ENCODE results near the gene P2RY8. TPM values are rescaled to one million over a fixed set of nuclear protein-coding genes. Genes with fewer than 3 reads are reported as not detected.
A peak's percentile ranks its signal among the peaks of the same experiment; 100 is the strongest.

The P2RY8 gene
- total RNA-seq, 1 experiment from 2014 or later, result 0.44 TPM

- intact Hi-C loops (cut with micrococcal nuclease), result loop anchor here (5.0 to 10.0 kb wide), 5 partner anchors 128 to 1173 kb away; no protein-coding TSS in a partner anchor
- CTCF ChIA-PET, result no interaction called here
- H2AFZ ChIP-seq (ENCODE audit: low read depth, low read length, poor library complexity, severe bottlenecking), result no peak overlapping the region
- no peak overlapping the region for H3K4me3 ChIP-seq (replicated peaks in 1 of 2; ENCODE audit: low read depth in 1 of 2, low read length in 2 of 2)
- 0 out of 2 replicates have a peak, but pooled peaks cover 2% of the 10 kb centered on the region for H3K27me3 ChIP-seq (ENCODE audit: insufficient read depth, low read length)
- no TSS peak for BruUV-seq (replicated peaks)
- RAD21 ChIA-PET (ENCODE audit: low non-redundant PET in 1 of 2, low total read pairs in 2 of 2, uncharacterized antibody in 2 of 2, unreplicated experiment in 2 of 2), result no interaction called here
- peaks cover 0 to 3% of the 10 kb centered on the region in 2 experiments; a peak in 1 of 4 replicates for H3K36me3 ChIP-seq (ENCODE audit: control insufficient read depth in 1 of 2, insufficient read depth in 2 of 2, low read length in 2 of 2)
- DNase-seq (ENCODE audit: low read depth, low spot score), result peak; percentile 36
- TF ChIP-seq, protein P1, sequence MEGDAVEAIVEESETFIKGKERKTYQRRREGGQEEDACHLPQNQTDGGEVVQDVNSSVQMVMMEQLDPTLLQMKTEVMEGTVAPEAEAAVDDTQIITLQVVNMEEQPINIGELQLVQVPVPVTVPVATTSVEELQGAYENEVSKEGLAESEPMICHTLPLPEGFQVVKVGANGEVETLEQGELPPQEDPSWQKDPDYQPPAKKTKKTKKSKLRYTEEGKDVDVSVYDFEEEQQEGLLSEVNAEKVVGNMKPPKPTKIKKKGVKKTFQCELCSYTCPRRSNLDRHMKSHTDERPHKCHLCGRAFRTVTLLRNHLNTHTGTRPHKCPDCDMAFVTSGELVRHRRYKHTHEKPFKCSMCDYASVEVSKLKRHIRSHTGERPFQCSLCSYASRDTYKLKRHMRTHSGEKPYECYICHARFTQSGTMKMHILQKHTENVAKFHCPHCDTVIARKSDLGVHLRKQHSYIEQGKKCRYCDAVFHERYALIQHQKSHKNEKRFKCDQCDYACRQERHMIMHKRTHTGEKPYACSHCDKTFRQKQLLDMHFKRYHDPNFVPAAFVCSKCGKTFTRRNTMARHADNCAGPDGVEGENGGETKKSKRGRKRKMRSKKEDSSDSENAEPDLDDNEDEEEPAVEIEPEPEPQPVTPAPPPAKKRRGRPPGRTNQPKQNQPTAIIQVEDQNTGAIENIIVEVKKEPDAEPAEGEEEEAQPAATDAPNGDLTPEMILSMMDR (IDR thresholded peaks at IDR 0.05 in 2 of 3, conservative IDR thresholded peaks at IDR 0.05 in 1 of 3; ENCODE audit: borderline replicate concordance in 1 of 3, insufficient read depth in 1 of 3, low read depth in 2 of 3, low read length in 2 of 3), result peak in 2 of 3 experiments; percentile 71 to 86; a peak in 4 of 6 replicates
- TF ChIP-seq RAD21 (IDR thresholded peaks at IDR 0.05; ENCODE audit: low read depth), result no peak
- no peak overlapping the region; the same call in 1 of the 2 replicates for H3K4me2 ChIP-seq (ENCODE audit: low read length)
- H3K4me1 ChIP-seq (ENCODE audit: control insufficient read depth in 1 of 2, insufficient read depth in 2 of 2, low read length in 2 of 2), result peaks cover 0 to 8% of the 10 kb centered on the region in 2 experiments; a peak in 1 of 4 replicates
- ATAC-seq, result peak; percentile 41
- H3K27ac ChIP-seq (ENCODE audit: low read depth, low read length), result no peak overlapping the region
- no peak overlapping the region for H3K9ac ChIP-seq (ENCODE audit: low read length)
- no peaks in the 10 kb centered on the region; a peak in 1 of 4 replicates for H3K9me3 ChIP-seq (ENCODE audit: control insufficient read depth in 1 of 2, insufficient read depth in 1 of 2, low read depth in 1 of 2, low read length in 2 of 2)
- no peaks in the 10 kb centered on the region for H4K20me1 ChIP-seq (ENCODE audit: insufficient read depth)
- POLR2A ChIA-PET, result no interaction called here
- H3K79me2 ChIP-seq (ENCODE audit: insufficient read depth, low read length), result peaks cover 35% of the 10 kb centered on the region
- H3K9me2 ChIP-seq (ENCODE audit: insufficient read depth), result no peaks in the 10 kb centered on the region
Measured at GRCh38 chrX:1453951-1454785, 82.8 kb downstream of the P2RY8 start.

GRCh38 chrX:1453395-1453783, 83.6 kb downstream of the P2RY8 start:
- RAD21 ChIA-PET (ENCODE audit: low non-redundant PET in 1 of 2, low total read pairs in 2 of 2, uncharacterized antibody in 2 of 2, unreplicated experiment in 2 of 2), result no interaction called here
- no peaks in the 10 kb centered on the region; a peak in 1 of 4 replicates for H3K9me3 ChIP-seq (ENCODE audit: control insufficient read depth in 1 of 2, insufficient read depth in 1 of 2, low read depth in 1 of 2, low read length in 2 of 2)
- peaks cover 0 to 8% of the 10 kb centered on the region in 2 experiments; a peak in 1 of 4 replicates for H3K4me1 ChIP-seq (ENCODE audit: control insufficient read depth in 1 of 2, insufficient read depth in 2 of 2, low read length in 2 of 2)
- peak overlapping the region; percentile 66; the same call in 1 of the 2 replicates for H3K27ac ChIP-seq (ENCODE audit: low read depth, low read length)
- H3K9me2 ChIP-seq (ENCODE audit: insufficient read depth), result no peaks in the 10 kb centered on the region
- TF ChIP-seq ELF1 (IDR thresholded peaks at IDR 0.05; ENCODE audit: borderline replicate concordance, low read depth) (no peak), CBX3 (IDR thresholded peaks at IDR 0.05; ENCODE audit: low read depth) (no peak), JUND (IDR thresholded peaks at IDR 0.05) (no peak), YY1 (IDR thresholded peaks at IDR 0.05; ENCODE audit: extremely low read depth, insufficient replicate concordance, low read depth, low read length) (peak; percentile 39), EGR1 (IDR thresholded peaks at IDR 0.05; ENCODE audit: low read depth) (no peak)
- TF ChIP-seq, protein P1 (IDR thresholded peaks at IDR 0.05 in 2 of 3, conservative IDR thresholded peaks at IDR 0.05 in 1 of 3; ENCODE audit: borderline replicate concordance in 1 of 3, insufficient read depth in 1 of 3, low read depth in 2 of 3, low read length in 2 of 3), result no peak
- no TSS peak for BruUV-seq (replicated peaks)
- no peak overlapping the region for H2AFZ ChIP-seq (ENCODE audit: low read depth, low read length, poor library complexity, severe bottlenecking)
- no peaks in the 10 kb centered on the region for H4K20me1 ChIP-seq (ENCODE audit: insufficient read depth)
- ATAC-seq, result peak; percentile 11
- peak overlapping the region; percentile 51 to 56 for H3K4me3 ChIP-seq (replicated peaks in 1 of 2; ENCODE audit: low read depth in 1 of 2, low read length in 2 of 2)
- peak overlapping the region; percentile 80 for H3K4me2 ChIP-seq (ENCODE audit: low read length)
- H3K36me3 ChIP-seq (ENCODE audit: control insufficient read depth in 1 of 2, insufficient read depth in 2 of 2, low read length in 2 of 2), result peaks cover 0 to 10% of the 10 kb centered on the region in 2 experiments; a peak in 1 of 4 replicates
- H3K9ac ChIP-seq (ENCODE audit: low read length), result peak overlapping the region; percentile 53; the same call in 1 of the 2 replicates
- H3K27me3 ChIP-seq (ENCODE audit: insufficient read depth, low read length), result 0 out of 2 replicates have a peak, but pooled peaks cover 2% of the 10 kb centered on the region
- CTCF ChIA-PET, result no interaction called here
- H3K79me2 ChIP-seq (ENCODE audit: insufficient read depth, low read length), result peaks cover 43% of the 10 kb centered on the region
- POLR2A ChIA-PET, result no interaction called here
- no peak for DNase-seq (ENCODE audit: low read depth, low spot score)
- intact Hi-C loops (cut with micrococcal nuclease), result loop anchor here (5.0 to 10.0 kb wide), 5 partner anchors 129 to 1174 kb away; no protein-coding TSS in a partner anchor

Measured in HCT116 (cell line).